DND-41 (cell line): ENCODE measurements around the gene SERPINB8.
A peak's percentile ranks its signal among the peaks of the same experiment; 100 is the strongest.

Experiments
- ATAC-seq: fragments of 200-7000 bp; cut with Tn5 transposase; 3 replicates; pipeline ENCODE4 v1.9.1; 2021; ENCODE audit warnings: low read depth; ENCODE audit not compliant: insufficient read depth
- DNase-seq: peaks from one replicate; pipeline ENCODE4 v3.0.0-alpha.2; 2020
- H2AFZ ChIP-seq: 2 replicates; pipeline ENCODE4 v1.6.0; 2012; ENCODE audit warnings: low read depth, low read length
- H3K27ac ChIP-seq: 2 replicates; pipeline ENCODE4 v1.5.1; 2012; ENCODE audit warnings: low read length, inconsistent platforms
- H3K27me3 ChIP-seq: fragments of 200-600 bp; sonication (generic); 2 replicates; pipeline ENCODE4 v1.6.0; 2012; ENCODE audit warnings: low read length, mild to moderate bottlenecking, inconsistent platforms; ENCODE audit not compliant: insufficient read depth, poor library complexity
- H3K36me3 ChIP-seq: 2 replicates; pipeline ENCODE4 v1.5.1; 2012; ENCODE audit warnings: low read length, inconsistent platforms; ENCODE audit not compliant: insufficient read depth
- H3K4me1 ChIP-seq: 2 replicates; pipeline ENCODE4 v1.5.1; 2012; ENCODE audit warnings: mild to moderate bottlenecking, low read length; ENCODE audit not compliant: insufficient read depth
- H3K4me2 ChIP-seq: 2 replicates; pipeline ENCODE4 v1.6.0; 2012; ENCODE audit warnings: mild to moderate bottlenecking, moderate library complexity, low read length, inconsistent platforms; ENCODE audit not compliant: insufficient read depth
- H3K4me3 ChIP-seq, 2 experiments: fragments of 200-600 bp in 1 of 2; shearing (Covaris generic) in 1 of 2; 2 replicates each; pipeline ENCODE4 v1.5.1; 2012 to 2016; ENCODE audit warnings: inconsistent platforms in 2 of 2, low read length in 2 of 2, mild to moderate bottlenecking in 2 of 2, low read depth in 1 of 2, moderate library complexity in 1 of 2
- H3K79me2 ChIP-seq: 2 replicates; pipeline ENCODE4 v1.6.0; 2012; ENCODE audit warnings: low read length, inconsistent platforms; ENCODE audit not compliant: insufficient read depth
- H3K9ac ChIP-seq: 2 replicates; pipeline ENCODE4 v1.6.0; 2012; ENCODE audit warnings: low read depth, mild to moderate bottlenecking, inconsistent platforms, low read length, moderate library complexity
- H3K9me3 ChIP-seq: 2 replicates; pipeline ENCODE4 v1.5.1; 2012; ENCODE audit warnings: low read length, moderate library complexity, mild to moderate bottlenecking, inconsistent platforms; ENCODE audit not compliant: insufficient read depth, severe bottlenecking
- H4K20me1 ChIP-seq: 2 replicates; pipeline ENCODE4 v1.6.0; 2012; ENCODE audit warnings: low read length; ENCODE audit not compliant: insufficient read depth
- CTCF ChIP-seq: IDR thresholded peaks from 2 replicates; pipeline ENCODE4 v1.5.1; 2012; ENCODE audit warnings: borderline replicate concordance, low read length, moderate library complexity, mild to moderate bottlenecking; ENCODE audit not compliant: poor library complexity, severe bottlenecking; ENCODE audit errors: extremely low read depth
- EZH2 ChIP-seq: IDR thresholded peaks from 3 replicates; pipeline ENCODE4 v1.6.1; 2012; ENCODE audit warnings: borderline replicate concordance, low read depth, mild to moderate bottlenecking, moderate library complexity, low read length, inconsistent platforms; ENCODE audit not compliant: severe bottlenecking

The SERPINB8 gene

GRCh38 chr18:63949068-63949737 is 20.7 kb upstream of the SERPINB8 start, which contains the start of gene HMSD:
TSS of gene HMSD (plus strand) at chr18:63949301. CDS start at chr18:63953456, 4,155 bp downstream.
- TF ChIP-seq CTCF (no peak), EZH2 (no peak)

DNA sequence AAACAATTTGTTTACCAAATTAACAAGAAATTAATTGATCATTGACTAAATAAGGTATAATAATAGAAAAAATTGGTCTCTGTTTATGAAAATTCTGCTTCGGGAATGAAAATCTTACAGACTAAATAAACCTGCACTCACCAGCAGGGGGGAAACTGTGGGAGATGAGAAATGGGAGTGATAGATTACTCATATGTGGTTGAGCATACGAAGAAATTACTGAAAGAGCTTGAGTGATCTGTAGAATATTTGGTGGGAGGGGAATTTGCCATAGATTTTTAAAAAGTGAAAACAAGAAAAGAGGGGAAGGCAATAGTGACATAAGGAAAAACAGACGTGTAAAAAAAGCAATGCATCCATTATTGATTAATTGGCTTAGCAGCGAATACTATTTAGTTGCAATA is 18.6 kb upstream of the SERPINB8 start:
- no peak overlapping the region for H3K4me2 ChIP-seq

More at GRCh38 chr18:63949068-63949737, 20.7 kb upstream of the SERPINB8 start, which contains the start of gene HMSD:
- no peaks in the 10 kb centered on the region for H3K27me3 ChIP-seq
- no peak within 1 kb of the TSS; the same call in 1 of the 2 replicates for H2AFZ ChIP-seq
- H3K4me3 ChIP-seq = no peak within 1 kb of the TSS
- H3K79me2 ChIP-seq = no peaks in the 10 kb centered on the region
- H3K4me2 ChIP-seq = no peak within 1 kb of the TSS
- H3K9ac ChIP-seq = no peak within 1 kb of the TSS
- H3K4me1 ChIP-seq = no peaks in the 10 kb centered on the region
- H3K27ac ChIP-seq = no peak within 1 kb of the TSS
- H4K20me1 ChIP-seq = no peaks in the 10 kb centered on the region
- no peaks in the 10 kb centered on the region for H3K36me3 ChIP-seq
- no peak for DNase-seq
- no peaks in the 10 kb centered on the region for H3K9me3 ChIP-seq
- no peak for ATAC-seq

GRCh38 chr18:63953811-63954210 is 16.1 kb upstream of the SERPINB8 start:
- no peaks in the 10 kb centered on the region for H3K9me3 ChIP-seq
- H3K9ac ChIP-seq = no peak overlapping the region
- no peak for ATAC-seq
- no peak overlapping the region for H3K4me3 ChIP-seq
- H4K20me1 ChIP-seq = no peaks in the 10 kb centered on the region
- peaks cover 6% of the 10 kb centered on the region for H3K27me3 ChIP-seq
- H3K4me1 ChIP-seq = no peaks in the 10 kb centered on the region
- H3K4me2 ChIP-seq = no peak overlapping the region
- no peak overlapping the region for H2AFZ ChIP-seq
- TF ChIP-seq EZH2 (no peak), CTCF (no peak)
- H3K79me2 ChIP-seq = no peaks in the 10 kb centered on the region
- no peaks in the 10 kb centered on the region for H3K36me3 ChIP-seq
- H3K27ac ChIP-seq = no peak overlapping the region
- DNase-seq = no peak

More for the DNA sequence above, 18.6 kb upstream of the SERPINB8 start:
- Histone ChIP-seq H3K27ac (no peak overlapping the region), H3K27me3 (no peaks in the 10 kb centered on the region), H3K79me2 (no peaks in the 10 kb centered on the region), H3K9me3 (no peaks in the 10 kb centered on the region), H2AFZ (no peak overlapping the region), H3K9ac (no peak overlapping the region), H3K36me3 (no peaks in the 10 kb centered on the region), H3K4me3 (no peak overlapping the region), H3K4me1 (no peaks in the 10 kb centered on the region), H4K20me1 (no peaks in the 10 kb centered on the region)
- no peak for TF ChIP-seq EZH2
- TF ChIP-seq CTCF = peak; percentile 6
- DNase-seq = no peak
- ATAC-seq = no peak

- no peak for ATAC-seq
- no peak for TF ChIP-seq EZH2
- no peak for TF ChIP-seq CTCF
- no peak for DNase-seq
These were observed 13.1 kb upstream of the SERPINB8 start for GRCh38 chr18:63956755-63957154.

More at GRCh38 chr18:63956755-63957154, 13.1 kb upstream of the SERPINB8 start:
- Histone ChIP-seq H3K27me3 (peaks cover 10% of the 10 kb centered on the region), H3K9ac (no peak overlapping the region), H2AFZ (no peak overlapping the region), H3K27ac (no peak overlapping the region), H3K79me2 (no peaks in the 10 kb centered on the region), H4K20me1 (no peaks in the 10 kb centered on the region), H3K4me3 (no peak overlapping the region), H3K4me2 (no peak overlapping the region), H3K36me3 (no peaks in the 10 kb centered on the region), H3K9me3 (no peaks in the 10 kb centered on the region), H3K4me1 (no peaks in the 10 kb centered on the region)
